GM23338 (cell line): ENCODE data around the gene JAG1.

Source experiments
- CTCF ChIP-seq, 2 experiments: fragments of 200-600 bp in 1 of 2; sonication (generic) in 1 of 2; conservative IDR thresholded peaks; 2 replicates each; pipeline versions ENCODE4 v1.5.1 to v1.6.1; 2016 to 2017; ENCODE audit warnings: antibody characterized with exemption in 2 of 2, low read depth in 2 of 2, mild to moderate bottlenecking in 2 of 2, moderate library complexity in 1 of 2
- EZH2 ChIP-seq: fragments of 200-600 bp; sonication (generic); IDR thresholded peaks from one replicate; pipeline ENCODE4 v1.8.0; 2017; ENCODE audit warnings: antibody characterized with exemption, mild to moderate bottlenecking, low read depth; ENCODE audit not compliant: unreplicated experiment
- POLR2AphosphoS5 ChIP-seq: IDR thresholded peaks from 2 replicates; pipeline ENCODE4 v1.6.1; 2016; ENCODE audit warnings: antibody characterized with exemption, low read depth
- STAT1 ChIP-seq: IDR thresholded peaks from one replicate; pipeline ENCODE4 v1.6.1; 2016; ENCODE audit warnings: antibody characterized with exemption; ENCODE audit not compliant: unreplicated experiment

GRCh38 chr20:10658876-10659632 lies 14.7 kb downstream of the JAG1 start:
- no peak for TF ChIP-seq CTCF (conservative IDR thresholded peaks at IDR 0.05; ENCODE audit: low read depth in 2 of 2)
- no peak for TF ChIP-seq EZH2
- no peak for TF ChIP-seq POLR2AphosphoS5
- no peak for TF ChIP-seq STAT1
